Spinal cord (tissue), 10 donors: Measurements from ENCODE around the gene SRP19. TPM values are rescaled to one million over a fixed set of nuclear protein-coding genes. Genes with fewer than 3 reads are reported as not detected.
A peak's percentile ranks its signal among the peaks of the same experiment; 100 is the strongest.
"Not testable (repeated sequence)": the region's sequence is repeated elsewhere in the genome, so short reads cannot be mapped to it uniquely, and the experiment has no call there.

Experiments used
- DNase-seq, 6 donors: peaks; one replicate each; pipeline versions ENCODE4 v3.0.0 to v3.0.0-alpha.2; 2013 to 2015; ENCODE audit warnings: low spot score in 6 of 6, low read depth in 4 of 6
- H3K27ac ChIP-seq: one replicate; pipeline ENCODE4 v1.5.1; 2013; ENCODE audit warnings: low read depth, low read length, control low read depth
- H3K27me3 ChIP-seq: one replicate; pipeline ENCODE4 v1.6.1; 2013; ENCODE audit warnings: low read length; ENCODE audit not compliant: control insufficient read depth, insufficient read depth
- H3K36me3 ChIP-seq: one replicate; pipeline ENCODE4 v1.6.1; 2013; ENCODE audit warnings: low read length; ENCODE audit not compliant: control insufficient read depth, insufficient read depth
- H3K4me1 ChIP-seq: one replicate; pipeline ENCODE4 v1.6.1; 2013; ENCODE audit warnings: low read length; ENCODE audit not compliant: control insufficient read depth, insufficient read depth
- H3K4me3 ChIP-seq: one replicate; pipeline ENCODE4 v1.5.1; 2013; ENCODE audit warnings: low read depth, low read length, control low read depth
- H3K9me3 ChIP-seq: one replicate; pipeline ENCODE4 v1.6.1; 2013; ENCODE audit warnings: low read length; ENCODE audit not compliant: control insufficient read depth, insufficient read depth
- WGBS: methylation state at CpG from one replicate; pipeline ENCODE4 v1.1.5; 2013; ENCODE audit warnings: missing lambda C conversion rate; ENCODE audit not compliant: insufficient coverage; 5-methylcytosine and 5-hydroxymethylcytosine counted together
- polyA plus RNA-seq, 2 donors: library from polyadenylated mRNA; unstranded; fragments of 120-200 nt; gene quantifications; one replicate each; pipeline ENCODE4 v1.2.1, GENCODE V29; 2013; ENCODE audit not compliant: insufficient read length in 2 of 2
- total RNA-seq, 2 donors: library from RNA; depleted of rRNA in 1 of 2; stranded (reverse); fragments of 120-200 nt in 1 of 2; fragments of >200 nt in 1 of 2; gene quantifications; one replicate each; pipeline versions ENCODE4 v1.2.3 to v1.2.4, GENCODE V29; 2013 to 2014
- donor health status: healthy.

The SRP19 gene
- total and polyA plus RNA-seq, 4 donors, result 55.3 to 90.8 (median 78.1) TPM

GRCh38 chr5:112844489-112844888, 16.6 kb upstream of the SRP19 start:
- Histone ChIP-seq H3K9me3 (no peaks in the 10 kb centered on the region), H3K27me3 (no peaks in the 10 kb centered on the region), H3K4me3 (no peak overlapping the region), H3K4me1 (no peaks in the 10 kb centered on the region), H3K27ac (no peak overlapping the region), H3K36me3 (peaks cover 9% of the 10 kb centered on the region)
- WGBS, result no CpG with 5 or more reads among the region's 1 CpG
- no peak for DNase-seq

DNA sequence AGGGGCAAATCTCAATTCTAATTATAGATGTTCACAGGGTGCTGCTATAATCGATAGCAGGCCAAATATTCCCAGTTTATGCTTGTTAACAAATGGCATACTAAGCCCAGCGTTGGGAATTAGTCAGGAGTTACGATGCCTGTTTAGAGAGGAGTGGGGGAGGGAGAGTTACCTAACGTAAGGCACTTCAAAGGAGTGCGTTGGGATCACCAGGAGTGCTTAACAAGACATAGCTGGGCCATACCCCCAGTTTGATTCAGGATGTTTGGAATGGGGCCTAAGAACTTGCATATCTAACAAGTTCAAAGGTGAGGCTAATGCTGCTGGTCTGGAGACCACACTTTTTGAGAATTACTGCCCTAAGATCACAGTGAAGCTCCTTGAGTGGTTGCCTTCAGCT, 14.5 kb upstream of the SRP19 start:
- peaks cover 4% of the 10 kb centered on the region for H3K36me3 ChIP-seq
- no peak overlapping the region for H3K27ac ChIP-seq
- no peaks in the 10 kb centered on the region for H3K9me3 ChIP-seq
- DNase-seq, result no peak
- H3K4me1 ChIP-seq, result no peaks in the 10 kb centered on the region
- H3K4me3 ChIP-seq, result no peak overlapping the region
- WGBS, result 80% methylated on average over 5 of the region's 5 CpGs
- no peaks in the 10 kb centered on the region for H3K27me3 ChIP-seq

DNA sequence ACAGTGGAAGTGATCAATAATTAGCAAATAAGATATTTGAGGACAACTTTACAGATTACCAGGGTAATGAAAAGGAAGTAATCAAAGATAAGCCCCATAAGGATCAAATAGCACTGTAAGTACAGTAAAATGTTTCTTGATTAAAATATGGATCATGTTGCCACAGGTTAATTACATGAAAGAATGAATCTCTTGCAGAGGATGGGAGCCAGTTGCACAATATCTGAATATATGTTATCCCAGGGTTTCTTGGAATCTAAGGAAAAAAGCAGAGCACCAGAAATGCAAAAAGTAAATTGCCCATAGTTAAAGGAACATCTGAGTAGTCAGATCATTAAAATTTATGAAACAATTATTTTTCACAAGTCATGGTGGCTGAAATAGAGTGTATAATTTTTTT, 13.8 kb upstream of the SRP19 start:
- no peaks in the 10 kb centered on the region for H3K9me3 ChIP-seq

GRCh38 chr5:112848116-112848811, 12.8 kb upstream of the SRP19 start:
- H3K4me3 ChIP-seq, result no peak overlapping the region
- H3K36me3 ChIP-seq, result peaks cover 4% of the 10 kb centered on the region
- DNase-seq, result peak in 5 of 6 donors; percentile 10 to 86 (median 33)
- H3K4me1 ChIP-seq, result no peaks in the 10 kb centered on the region
- no peaks in the 10 kb centered on the region for H3K9me3 ChIP-seq
- no peaks in the 10 kb centered on the region for H3K27me3 ChIP-seq
- no peak overlapping the region for H3K27ac ChIP-seq
- WGBS, result 53% methylated on average over 6 of the region's 8 CpGs

More for the DNA sequence above, 13.8 kb upstream of the SRP19 start:
- Histone ChIP-seq H3K4me1 (no peaks in the 10 kb centered on the region), H3K36me3 (peaks cover 4% of the 10 kb centered on the region), H3K27me3 (no peaks in the 10 kb centered on the region), H3K4me3 (no peak overlapping the region), H3K27ac (no peak overlapping the region)
- no peak for DNase-seq

- Histone ChIP-seq H3K4me1 (no peaks in the 10 kb centered on the region), H3K36me3 (no peaks in the 10 kb centered on the region), H3K9me3 (no peaks in the 10 kb centered on the region), H3K27me3 (no peaks in the 10 kb centered on the region), H3K4me3 (no peak overlapping the region), H3K27ac (no peak overlapping the region)
- no peak for DNase-seq
- WGBS, result no CpG with 5 or more reads among the region's 2 CpGs
Measured at GRCh38 chr5:112849912-112850311, 11.2 kb upstream of the SRP19 start.

- WGBS, result no CpG with 5 or more reads among the region's 1 CpG
- no peak for DNase-seq
- Histone ChIP-seq H3K36me3 (no peaks in the 10 kb centered on the region), H3K4me3 (no peak overlapping the region), H3K27me3 (no peaks in the 10 kb centered on the region), H3K9me3 (no peaks in the 10 kb centered on the region), H3K27ac (no peak overlapping the region), H3K4me1 (no peaks in the 10 kb centered on the region)
Measured at GRCh38 chr5:112854651-112855050, 6.4 kb upstream of the SRP19 start.

DNA sequence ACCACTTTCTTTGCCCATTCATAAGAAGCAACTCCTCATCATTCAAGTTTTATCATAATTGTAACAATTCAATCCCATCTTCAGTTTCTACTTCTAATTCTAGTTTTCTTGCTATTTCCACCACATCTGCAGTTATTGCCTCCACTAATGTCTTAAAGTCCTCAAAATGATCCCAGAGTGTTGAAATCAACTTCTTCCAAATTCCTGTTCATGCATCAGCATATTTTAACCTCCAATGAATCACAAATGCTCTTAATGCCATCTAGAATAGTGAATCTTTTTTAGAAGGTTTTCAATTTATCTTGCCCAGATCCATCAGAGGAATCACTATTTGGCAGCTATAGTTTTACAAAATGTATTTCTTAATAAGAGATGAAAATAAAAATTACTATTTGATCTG, 3.2 kb upstream of the SRP19 start:
- H3K4me3 ChIP-seq, result no peak overlapping the region
- no peaks in the 10 kb centered on the region for H3K27me3 ChIP-seq
- H3K4me1 ChIP-seq, result peaks cover 13% of the 10 kb centered on the region
- H3K9me3 ChIP-seq, result no peaks in the 10 kb centered on the region
- DNase-seq, result no peak
- no peaks in the 10 kb centered on the region for H3K36me3 ChIP-seq
- no peak overlapping the region for H3K27ac ChIP-seq

DNA sequence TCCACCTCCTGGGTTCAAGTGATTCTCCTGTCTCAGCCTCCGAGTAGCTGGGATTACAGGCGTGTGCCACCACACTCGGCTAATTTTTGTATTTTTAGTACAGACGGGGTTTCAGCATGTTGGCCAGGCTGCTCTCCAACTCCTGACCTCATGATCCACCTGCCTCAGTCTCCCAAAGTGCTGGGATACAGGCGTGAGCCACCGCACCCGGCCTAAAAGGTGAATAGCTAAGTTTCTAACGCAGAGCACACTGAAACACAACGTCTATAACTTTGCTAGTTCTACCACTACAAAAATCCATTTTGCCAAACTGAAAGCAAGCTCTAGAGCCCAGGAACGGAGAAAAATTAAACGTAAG, 537 bp upstream of the SRP19 start:
- Histone ChIP-seq H3K27ac (peak overlapping the region; percentile 85), H3K4me3 (peak overlapping the region; percentile 92), H3K4me1 (peaks cover 13% of the 10 kb centered on the region)
- H3K9me3 ChIP-seq, H3K36me3 ChIP-seq, DNase-seq, H3K27me3 ChIP-seq: not testable (repeated sequence)
- 78% methylated on average over 6 of the region's 11 CpGs for WGBS

DNA sequence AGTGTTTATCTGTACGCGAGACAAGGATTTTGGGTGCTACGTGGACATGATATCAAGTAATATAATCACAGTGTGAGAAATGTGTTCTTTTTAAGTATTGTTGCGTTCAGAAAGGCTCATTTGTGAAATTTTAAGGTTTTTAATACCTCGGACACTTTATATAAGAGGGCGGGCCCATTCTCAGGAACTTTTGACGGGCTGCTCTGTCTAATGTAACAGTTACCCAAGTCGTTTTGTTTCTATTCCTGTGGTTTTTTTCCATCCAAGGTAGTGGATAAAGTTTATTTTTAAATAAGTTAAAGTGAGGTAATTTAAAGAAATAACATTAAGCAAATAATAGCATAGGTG, 525 bp downstream of the SRP19 start:
- Histone ChIP-seq H3K4me3 (peak overlapping the region; percentile 92), H3K27ac (peak overlapping the region; percentile 85), H3K9me3 (no peaks in the 10 kb centered on the region), H3K4me1 (peaks cover 13% of the 10 kb centered on the region), H3K27me3 (no peaks in the 10 kb centered on the region), H3K36me3 (peaks cover 16% of the 10 kb centered on the region)
- no peak for DNase-seq
- WGBS, result no CpG with 5 or more reads among the region's 8 CpGs

DNA sequence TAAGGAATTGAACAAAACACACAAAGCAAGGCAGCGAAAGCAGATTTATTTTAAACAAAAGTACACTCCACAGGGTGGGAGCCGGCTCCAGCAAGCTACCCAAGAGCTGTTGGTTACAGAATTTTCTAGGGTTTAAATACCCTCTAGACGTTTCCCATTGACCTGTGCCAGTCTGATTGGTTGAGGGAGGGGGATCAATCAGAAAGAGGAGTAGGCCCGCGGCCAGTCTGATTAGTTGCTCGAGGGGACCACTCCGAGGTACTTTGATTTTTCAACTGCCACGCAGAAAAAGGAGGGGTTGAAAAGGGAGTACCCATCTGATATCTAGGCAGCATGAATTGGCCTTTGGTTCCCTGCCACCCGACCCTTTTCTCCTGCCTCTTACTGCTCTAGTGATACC, 998 bp downstream of the SRP19 start:
- Histone ChIP-seq H3K27me3 (no peaks in the 10 kb centered on the region), H3K4me1 (peaks cover 13% of the 10 kb centered on the region), H3K4me3 (peak overlapping the region; percentile 92), H3K9me3 (no peaks in the 10 kb centered on the region), H3K36me3 (peaks cover 16% of the 10 kb centered on the region), H3K27ac (no peak overlapping the region)
- no peak for DNase-seq
- WGBS, result 47% methylated on average over 2 of the region's 9 CpGs
